ENCODE data around the gene TXNDC17. TPM values are rescaled to one million over a fixed set of nuclear protein-coding genes. Genes with fewer than 3 reads are reported as not detected.

TXNDC17 gene
- total and polyA plus RNA-seq, 2 of the 13 experiments (the other 11 are each of a cell fraction or from before 2014, with no cell fraction given), result 188 to 266 TPM

DNA sequence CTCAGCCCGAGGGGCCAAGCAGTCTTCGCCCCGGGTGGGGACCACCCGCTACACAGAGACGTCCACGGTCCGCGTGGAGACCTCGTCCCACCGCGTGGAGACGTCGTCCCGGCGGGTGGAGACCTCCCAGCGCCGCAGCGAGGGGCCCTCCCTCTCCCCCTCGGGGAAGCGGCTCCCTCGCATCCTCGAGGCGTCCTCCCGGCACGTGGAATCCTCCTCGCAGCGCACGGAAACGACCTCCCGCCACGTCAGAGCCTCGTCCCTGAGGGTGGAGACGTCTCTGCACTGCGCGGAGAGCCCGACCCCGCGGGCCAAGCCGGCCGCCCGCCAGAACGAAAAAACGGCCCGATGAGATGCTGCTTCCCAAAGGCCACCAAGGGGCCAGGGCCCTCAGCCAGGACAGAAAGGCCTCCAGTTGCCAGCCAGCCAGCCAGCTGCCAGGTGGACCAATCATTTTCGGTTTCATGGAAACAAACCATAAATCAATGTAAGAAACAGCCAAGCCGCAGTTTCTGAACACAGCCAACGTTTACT, 11.1 kb downstream of the TXNDC17 start (continued):
- TF ChIP-seq ZNF180 (CRISPR knock-in tag; IDR thresholded peaks at IDR 0.05; ENCODE audit: borderline replicate concordance, low read depth) (no peak), ZNF44 (CRISPR knock-in tag; IDR thresholded peaks at IDR 0.05) (0 out of 2 replicates have a peak, but pooled peaks have one; percentile 75), RXRB (CRISPR knock-in tag; IDR thresholded peaks at IDR 0.05; ENCODE audit: borderline replicate concordance) (no peak), ZNF777 (CRISPR knock-in tag; IDR thresholded peaks at IDR 0.05) (peak; percentile 92), ETV6 (CRISPR knock-in tag; conservative IDR thresholded peaks at IDR 0.05) (peak; percentile 79; the same call in 1 of the 2 replicates), PCBP2 (optimal IDR thresholded peaks at IDR 0.05; ENCODE audit: low read depth, low read length, poor library complexity, severe bottlenecking) (no peak), ZNF549 (CRISPR knock-in tag; IDR thresholded peaks at IDR 0.05) (no peak), ZFX (CRISPR knock-in tag; IDR thresholded peaks at IDR 0.05; ENCODE audit: low read depth) (peak; percentile 93), TBX2 (CRISPR knock-in tag; IDR thresholded peaks at IDR 0.05; ENCODE audit: borderline replicate concordance) (peak; percentile 96), ZNF883 (CRISPR knock-in tag; IDR thresholded peaks at IDR 0.05; ENCODE audit: not compliant biosample characterization) (peak; percentile 100), FOSL1 (CRISPR knock-in tag; IDR thresholded peaks at IDR 0.05; ENCODE audit: borderline replicate concordance) (0 out of 2 replicates have a peak, but pooled peaks have one; percentile 12), SOX6 (IDR thresholded peaks at IDR 0.05) (no peak), SOX6 (CRISPR knock-in tag; IDR thresholded peaks at IDR 0.05) (no peak; the same call in 1 of the 2 replicates), ZBTB42 (CRISPR knock-in tag; IDR thresholded peaks at IDR 0.05) (peak; percentile 96), ZNF335 (CRISPR knock-in tag; IDR thresholded peaks at IDR 0.05) (peak; percentile 19; the same call in 1 of the 2 replicates), SMC3 (IDR thresholded peaks at IDR 0.05; ENCODE audit: low read length) (no peak), CC2D1A (CRISPR knock-in tag; IDR thresholded peaks at IDR 0.05) (no peak), SMARCE1 (IDR thresholded peaks at IDR 0.05; ENCODE audit: borderline replicate concordance) (no peak), MTA3 (CRISPR knock-in tag; IDR thresholded peaks at IDR 0.05) (no peak), ARHGAP35 (CRISPR knock-in tag; IDR thresholded peaks at IDR 0.05; ENCODE audit: borderline replicate concordance) (peak; percentile 99)
- TF ChIP-seq, protein P1, sequence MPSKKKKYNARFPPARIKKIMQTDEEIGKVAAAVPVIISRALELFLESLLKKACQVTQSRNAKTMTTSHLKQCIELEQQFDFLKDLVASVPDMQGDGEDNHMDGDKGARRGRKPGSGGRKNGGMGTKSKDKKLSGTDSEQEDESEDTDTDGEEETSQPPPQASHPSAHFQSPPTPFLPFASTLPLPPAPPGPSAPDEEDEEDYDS (CRISPR knock-in tag; IDR thresholded peaks at IDR 0.05), result no peak
- TF ChIP-seq, protein P2, sequence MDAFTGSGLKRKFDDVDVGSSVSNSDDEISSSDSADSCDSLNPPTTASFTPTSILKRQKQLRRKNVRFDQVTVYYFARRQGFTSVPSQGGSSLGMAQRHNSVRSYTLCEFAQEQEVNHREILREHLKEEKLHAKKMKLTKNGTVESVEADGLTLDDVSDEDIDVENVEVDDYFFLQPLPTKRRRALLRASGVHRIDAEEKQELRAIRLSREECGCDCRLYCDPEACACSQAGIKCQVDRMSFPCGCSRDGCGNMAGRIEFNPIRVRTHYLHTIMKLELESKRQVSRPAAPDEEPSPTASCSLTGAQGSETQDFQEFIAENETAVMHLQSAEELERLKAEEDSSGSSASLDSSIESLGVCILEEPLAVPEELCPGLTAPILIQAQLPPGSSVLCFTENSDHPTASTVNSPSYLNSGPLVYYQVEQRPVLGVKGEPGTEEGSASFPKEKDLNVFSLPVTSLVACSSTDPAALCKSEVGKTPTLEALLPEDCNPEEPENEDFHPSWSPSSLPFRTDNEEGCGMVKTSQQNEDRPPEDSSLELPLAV (CRISPR knock-in tag; conservative IDR thresholded peaks at IDR 0.05; ENCODE audit: low read depth), result no peak
- TF ChIP-seq, protein P3, sequence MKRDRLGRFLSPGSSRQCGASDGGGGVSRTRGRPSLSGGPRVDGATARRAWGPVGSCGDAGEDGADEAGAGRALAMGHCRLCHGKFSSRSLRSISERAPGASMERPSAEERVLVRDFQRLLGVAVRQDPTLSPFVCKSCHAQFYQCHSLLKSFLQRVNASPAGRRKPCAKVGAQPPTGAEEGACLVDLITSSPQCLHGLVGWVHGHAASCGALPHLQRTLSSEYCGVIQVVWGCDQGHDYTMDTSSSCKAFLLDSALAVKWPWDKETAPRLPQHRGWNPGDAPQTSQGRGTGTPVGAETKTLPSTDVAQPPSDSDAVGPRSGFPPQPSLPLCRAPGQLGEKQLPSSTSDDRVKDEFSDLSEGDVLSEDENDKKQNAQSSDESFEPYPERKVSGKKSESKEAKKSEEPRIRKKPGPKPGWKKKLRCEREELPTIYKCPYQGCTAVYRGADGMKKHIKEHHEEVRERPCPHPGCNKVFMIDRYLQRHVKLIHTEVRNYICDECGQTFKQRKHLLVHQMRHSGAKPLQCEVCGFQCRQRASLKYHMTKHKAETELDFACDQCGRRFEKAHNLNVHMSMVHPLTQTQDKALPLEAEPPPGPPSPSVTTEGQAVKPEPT (CRISPR knock-in tag; IDR thresholded peaks at IDR 0.05; ENCODE audit: low read depth), result peak; percentile 87
- TF ChIP-seq, protein P4, sequence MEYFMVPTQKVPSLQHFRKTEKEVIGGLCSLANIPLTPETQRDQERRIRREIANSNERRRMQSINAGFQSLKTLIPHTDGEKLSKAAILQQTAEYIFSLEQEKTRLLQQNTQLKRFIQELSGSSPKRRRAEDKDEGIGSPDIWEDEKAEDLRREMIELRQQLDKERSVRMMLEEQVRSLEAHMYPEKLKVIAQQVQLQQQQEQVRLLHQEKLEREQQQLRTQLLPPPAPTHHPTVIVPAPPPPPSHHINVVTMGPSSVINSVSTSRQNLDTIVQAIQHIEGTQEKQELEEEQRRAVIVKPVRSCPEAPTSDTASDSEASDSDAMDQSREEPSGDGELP (IDR thresholded peaks at IDR 0.05; ENCODE audit: borderline replicate concordance, low read depth), result no peak
- TF ChIP-seq, protein P5, sequence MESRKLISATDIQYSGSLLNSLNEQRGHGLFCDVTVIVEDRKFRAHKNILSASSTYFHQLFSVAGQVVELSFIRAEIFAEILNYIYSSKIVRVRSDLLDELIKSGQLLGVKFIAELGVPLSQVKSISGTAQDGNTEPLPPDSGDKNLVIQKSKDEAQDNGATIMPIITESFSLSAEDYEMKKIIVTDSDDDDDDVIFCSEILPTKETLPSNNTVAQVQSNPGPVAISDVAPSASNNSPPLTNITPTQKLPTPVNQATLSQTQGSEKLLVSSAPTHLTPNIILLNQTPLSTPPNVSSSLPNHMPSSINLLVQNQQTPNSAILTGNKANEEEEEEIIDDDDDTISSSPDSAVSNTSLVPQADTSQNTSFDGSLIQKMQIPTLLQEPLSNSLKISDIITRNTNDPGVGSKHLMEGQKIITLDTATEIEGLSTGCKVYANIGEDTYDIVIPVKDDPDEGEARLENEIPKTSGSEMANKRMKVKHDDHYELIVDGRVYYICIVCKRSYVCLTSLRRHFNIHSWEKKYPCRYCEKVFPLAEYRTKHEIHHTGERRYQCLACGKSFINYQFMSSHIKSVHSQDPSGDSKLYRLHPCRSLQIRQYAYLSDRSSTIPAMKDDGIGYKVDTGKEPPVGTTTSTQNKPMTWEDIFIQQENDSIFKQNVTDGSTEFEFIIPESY (CRISPR knock-in tag; IDR thresholded peaks at IDR 0.05), result peak; percentile 52; the same call in 1 of the 2 replicates

Data from HepG2 (cell line).